HG02763 (cell line): ENCODE measurements around the gene COMMD3.

ENCODE experiments used
- ATAC-seq: cut with Tn5 transposase; IDR thresholded peaks from one replicate; pipeline ENCODE4 v1.9.1; 2021; ENCODE audit warnings: mild to moderate bottlenecking, moderate library complexity; ENCODE audit not compliant: unreplicated experiment

COMMD3 gene

GRCh38 chr10:22319547-22319979 lies 3.4 kb downstream of the COMMD3 start:
- ATAC-seq, result no peak

DNA sequence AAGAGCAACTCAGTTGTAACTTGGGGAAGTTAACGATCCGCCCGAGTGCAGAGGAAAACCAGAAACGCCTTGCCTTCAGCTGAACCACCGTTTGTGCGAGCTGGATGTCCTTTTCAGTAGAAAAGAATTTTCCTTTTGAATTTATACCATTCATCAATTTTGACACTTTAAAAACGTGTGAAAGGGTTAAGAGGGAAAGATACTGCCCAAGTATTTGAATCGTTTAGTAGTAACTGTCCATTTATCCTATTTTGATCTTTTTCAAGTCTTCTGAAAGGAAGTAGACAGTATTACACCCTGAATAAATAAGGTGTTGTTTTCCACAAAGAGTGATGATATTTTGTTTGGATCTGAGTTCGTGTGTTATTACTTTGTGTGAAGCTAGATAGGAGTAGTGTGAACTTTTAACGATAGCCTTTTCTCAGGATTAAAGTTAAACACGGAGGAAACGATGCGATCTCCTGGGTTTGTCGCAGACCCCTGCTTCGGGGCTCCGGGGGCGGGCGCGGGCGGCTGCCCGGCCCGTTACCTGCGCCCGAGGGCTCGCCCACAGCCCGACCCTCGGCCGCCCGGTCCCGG lies 3.9 kb downstream of the COMMD3 start:
- no peak for ATAC-seq

DNA sequence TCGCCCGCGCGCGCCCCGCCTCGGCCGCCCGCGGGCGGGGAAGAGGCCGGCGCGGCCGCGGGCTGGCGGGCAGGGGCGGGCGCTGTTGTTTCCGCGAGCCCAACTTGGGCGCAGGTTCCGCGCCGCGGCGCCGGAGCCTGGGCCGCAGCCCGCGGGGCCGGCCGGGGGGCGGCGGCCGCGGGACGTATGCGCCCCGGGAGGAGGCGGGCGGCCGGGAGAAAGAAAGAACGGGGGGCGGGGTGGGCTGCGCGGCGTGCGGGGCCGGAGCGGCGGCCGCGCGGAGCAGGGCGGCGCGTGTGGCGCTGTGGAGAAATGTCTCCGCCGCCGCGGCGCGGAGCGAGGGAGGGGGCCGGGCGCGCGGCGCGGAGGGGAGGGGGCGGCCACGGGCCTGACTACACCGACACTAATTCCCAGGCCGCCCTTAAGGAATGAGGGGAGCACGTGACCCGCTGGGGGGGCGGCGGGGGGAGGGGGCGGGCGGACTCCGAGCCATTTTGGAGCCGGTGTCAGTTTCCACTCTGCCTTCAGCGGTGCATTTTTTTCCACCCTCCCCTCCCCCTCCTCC lies 4.5 kb downstream of the COMMD3 start, which contains the start of gene BMI1:
BMI1 (plus strand) TSS at position 509 of the 565 bp plus-strand sequence. CDS start 5,351 bp downstream, outside the sequence.
- ATAC-seq, result no peak

GRCh38 chr10:22321156-22321923 lies 5.2 kb downstream of the COMMD3 start:
- no peak for ATAC-seq

GRCh38 chr10:22321924-22322640 lies 5.9 kb downstream of the COMMD3 start:
- ATAC-seq, result no peak

GRCh38 chr10:22322641-22323160 lies 6.5 kb downstream of the COMMD3 start:
- no peak for ATAC-seq

- ATAC-seq, result no peak
These were observed 7.5 kb downstream of the COMMD3 start for GRCh38 chr10:22323538-22324305.

- ATAC-seq, result no peak
These were observed 8.2 kb downstream of the COMMD3 start for GRCh38 chr10:22324413-22324812.

DNA sequence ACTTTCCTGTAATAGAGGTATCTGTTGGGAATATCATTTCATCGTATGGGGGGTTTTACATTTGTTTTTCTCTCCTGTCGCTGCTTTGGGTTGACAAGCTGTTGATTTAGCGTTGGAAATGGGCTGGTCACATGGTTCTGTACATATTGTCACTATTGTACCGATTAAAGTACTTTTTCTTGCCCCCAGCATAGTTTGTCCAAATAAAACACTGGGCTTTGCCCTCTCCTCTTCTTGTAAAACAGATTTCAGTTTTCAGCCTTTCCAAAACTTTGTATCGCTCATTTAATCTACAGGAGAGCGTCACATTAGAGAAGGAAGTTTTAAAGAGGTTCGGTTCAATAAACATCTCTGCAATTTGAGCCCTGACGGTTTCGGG lies 8.7 kb downstream of the COMMD3 start:
- no peak for ATAC-seq

GRCh38 chr10:22325272-22326144 lies 9.3 kb downstream of the COMMD3 start:
- ATAC-seq, result peak; percentile 49

DNA sequence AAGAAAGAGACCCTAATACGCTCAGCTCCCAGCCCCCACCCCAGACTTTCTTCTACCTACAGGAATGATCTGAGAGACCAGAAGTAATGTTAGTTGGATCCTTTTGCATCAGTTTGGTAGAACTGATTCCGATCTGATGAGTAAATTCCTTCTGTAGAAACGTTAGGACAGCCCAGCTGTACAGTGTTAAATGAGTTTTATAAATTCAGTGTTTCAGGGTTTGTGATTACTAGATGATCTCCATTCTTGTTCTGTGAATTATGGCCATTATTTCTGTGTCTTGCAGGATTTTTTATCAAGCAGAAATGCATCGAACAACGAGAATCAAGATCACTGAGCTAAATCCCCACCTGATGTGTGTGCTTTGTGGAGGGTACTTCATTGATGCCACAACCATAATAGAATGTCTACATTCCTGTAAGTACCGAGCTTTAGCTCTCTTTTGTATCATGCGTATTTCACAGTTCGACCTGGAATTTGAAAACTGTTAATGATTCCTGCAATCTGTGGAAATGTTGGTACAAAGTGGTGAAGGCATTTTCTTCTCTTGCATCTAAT lies 10.0 kb downstream of the COMMD3 start:
- ATAC-seq, result no peak

GRCh38 chr10:22329150-22329549 lies 13.0 kb downstream of the COMMD3 start:
- ATAC-seq, result no peak

DNA sequence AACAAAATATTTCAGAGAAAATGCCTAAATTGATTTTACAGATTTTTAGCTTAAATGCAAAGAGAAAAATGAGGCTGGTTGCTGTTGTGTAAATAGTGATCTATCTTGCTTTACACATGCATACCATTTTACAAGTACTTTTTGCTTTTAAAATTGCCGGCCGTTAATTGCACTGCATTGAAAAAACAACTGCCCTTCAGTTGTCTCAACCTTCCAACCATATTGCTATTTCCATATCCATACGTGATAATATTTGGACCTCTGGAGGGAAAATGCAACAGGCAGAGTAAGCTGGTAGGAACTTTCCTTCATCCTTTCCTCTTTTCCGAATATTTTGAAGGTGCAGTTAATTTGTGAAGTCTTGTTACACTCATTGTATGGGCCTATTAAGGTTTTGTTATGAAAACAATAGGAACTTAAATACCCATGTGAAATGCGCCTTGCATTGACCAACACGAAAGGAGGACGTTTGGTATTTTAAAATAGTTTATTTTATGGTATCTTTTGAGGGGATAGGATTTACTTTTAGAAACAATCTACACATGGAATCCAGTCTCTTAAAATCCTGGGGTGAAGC lies 16.0 kb downstream of the COMMD3 start:
- ATAC-seq, result no peak

- no peak for ATAC-seq
These were observed 17.2 kb downstream of the COMMD3 start for GRCh38 chr10:22333167-22333974.

DNA sequence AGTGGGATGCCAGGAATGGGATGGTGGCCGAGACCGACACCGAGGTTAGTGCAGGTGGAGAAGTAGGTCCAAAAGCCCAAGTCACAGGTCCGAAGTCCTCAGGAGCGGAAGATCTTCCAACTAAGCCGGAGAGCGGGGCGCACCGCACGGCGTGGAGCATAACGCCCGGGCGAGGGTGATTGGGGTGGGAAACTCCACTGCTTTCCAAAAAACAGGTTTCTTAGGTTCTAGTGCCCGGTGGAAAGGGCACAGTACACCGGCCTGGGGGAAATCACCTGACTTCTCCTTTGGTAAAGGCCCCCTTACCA lies 17.7 kb downstream of the COMMD3 start:
- ATAC-seq, result no peak

DNA sequence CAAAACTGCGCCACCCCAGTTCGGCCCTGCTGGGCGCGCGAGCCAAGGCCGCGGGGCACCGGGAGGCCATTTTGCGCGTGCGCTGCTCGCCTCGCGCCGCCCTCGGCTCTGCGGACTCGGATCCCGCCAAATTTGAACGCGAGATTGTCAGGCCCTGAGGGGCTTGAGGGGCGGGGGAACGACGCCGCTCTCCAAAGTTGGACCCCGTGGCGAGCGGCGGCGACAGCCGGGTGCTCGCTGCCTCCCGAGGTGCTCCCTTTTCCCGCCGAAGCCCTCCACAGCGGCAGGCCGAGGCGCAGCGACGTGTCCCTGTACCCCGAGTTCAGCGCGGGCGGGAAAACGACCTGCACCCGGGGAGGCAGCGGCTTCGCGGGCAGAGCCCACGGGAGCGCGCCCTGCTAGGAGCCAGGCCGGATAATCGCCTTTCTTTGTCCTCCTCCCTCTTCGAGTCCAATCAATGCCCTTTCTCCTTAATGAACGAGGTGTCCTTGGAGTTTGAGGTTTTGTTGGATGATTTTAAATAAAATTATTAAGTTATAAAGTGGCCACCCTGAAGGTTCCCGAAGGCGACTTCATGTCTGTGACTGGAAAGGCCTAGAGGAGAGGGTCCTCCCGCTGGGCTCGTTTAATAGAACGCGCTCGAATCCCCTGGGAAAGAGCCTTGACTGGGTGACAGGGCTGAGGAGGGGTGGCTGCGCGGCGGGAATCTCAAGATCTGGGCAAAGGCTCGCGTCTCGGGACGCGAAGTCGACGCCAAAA lies 18.4 kb downstream of the COMMD3 start:
- no peak for ATAC-seq

- no peak for ATAC-seq
These were observed 19.2 kb downstream of the COMMD3 start for GRCh38 chr10:22335173-22335933.
